GM19438 (cell line): ENCODE data around the gene CD2BP2.

Source experiments
- ATAC-seq: cut with Tn5 transposase; IDR thresholded peaks from one replicate; pipeline ENCODE4 v1.9.1; 2021; ENCODE audit warnings: low read depth; ENCODE audit not compliant: unreplicated experiment

CD2BP2 gene

DNA sequence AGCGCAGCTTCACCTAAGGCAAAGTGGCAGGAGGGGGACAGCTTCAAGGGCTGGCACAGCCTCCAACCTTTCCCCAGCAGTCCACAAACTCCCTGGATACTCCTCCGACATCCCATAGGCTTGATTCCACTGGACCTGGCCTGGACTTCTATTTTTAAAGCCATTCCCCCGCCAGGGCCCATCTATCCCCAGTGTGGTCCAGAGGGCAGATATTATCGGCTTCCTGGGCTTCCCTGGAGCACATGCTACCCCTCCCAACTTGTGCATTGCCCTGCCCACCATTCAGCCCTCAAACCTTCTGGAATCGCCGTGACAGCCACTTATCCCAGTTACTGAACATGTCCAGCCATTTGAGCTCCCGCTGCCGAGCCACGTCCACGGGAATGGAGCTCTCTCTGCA is 10.1 kb upstream of the CD2BP2 start:
- no peak for ATAC-seq

DNA sequence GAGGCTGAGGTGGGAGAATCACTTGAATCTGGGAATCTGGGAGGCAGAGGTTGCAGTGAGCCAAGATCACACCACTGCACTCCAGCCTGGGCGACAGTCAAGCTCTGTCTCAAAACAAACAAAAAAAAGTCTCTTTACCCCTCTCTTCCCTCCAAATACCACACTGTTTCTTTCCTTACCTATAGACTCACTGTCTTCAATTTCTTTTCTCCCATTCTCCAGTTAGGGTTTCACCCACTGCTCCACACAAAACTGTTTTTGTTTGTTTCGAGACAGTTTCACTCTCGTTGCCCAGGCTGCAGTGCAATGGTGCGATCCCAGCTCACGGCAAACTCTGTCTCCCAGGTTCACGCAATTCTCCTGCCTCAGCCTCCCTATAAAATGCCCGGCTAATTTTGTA is 6.1 kb upstream of the CD2BP2 start:
- ATAC-seq = no peak

DNA sequence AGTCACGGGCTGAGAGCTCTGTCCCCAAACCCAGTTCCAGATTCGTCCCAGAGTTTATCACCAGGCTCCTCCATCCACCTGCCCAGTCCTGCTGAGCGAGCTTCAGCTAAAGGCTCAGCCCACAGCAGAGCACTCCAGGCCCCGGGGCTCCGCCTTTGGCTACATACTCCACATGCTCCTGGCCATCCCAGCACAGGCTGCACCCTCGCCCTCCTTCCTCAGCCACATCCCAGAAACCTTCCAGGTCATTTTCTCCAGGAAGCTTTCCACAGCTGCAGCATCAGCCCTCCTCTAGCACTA is 4.7 kb upstream of the CD2BP2 start:
- ATAC-seq = no peak

DNA sequence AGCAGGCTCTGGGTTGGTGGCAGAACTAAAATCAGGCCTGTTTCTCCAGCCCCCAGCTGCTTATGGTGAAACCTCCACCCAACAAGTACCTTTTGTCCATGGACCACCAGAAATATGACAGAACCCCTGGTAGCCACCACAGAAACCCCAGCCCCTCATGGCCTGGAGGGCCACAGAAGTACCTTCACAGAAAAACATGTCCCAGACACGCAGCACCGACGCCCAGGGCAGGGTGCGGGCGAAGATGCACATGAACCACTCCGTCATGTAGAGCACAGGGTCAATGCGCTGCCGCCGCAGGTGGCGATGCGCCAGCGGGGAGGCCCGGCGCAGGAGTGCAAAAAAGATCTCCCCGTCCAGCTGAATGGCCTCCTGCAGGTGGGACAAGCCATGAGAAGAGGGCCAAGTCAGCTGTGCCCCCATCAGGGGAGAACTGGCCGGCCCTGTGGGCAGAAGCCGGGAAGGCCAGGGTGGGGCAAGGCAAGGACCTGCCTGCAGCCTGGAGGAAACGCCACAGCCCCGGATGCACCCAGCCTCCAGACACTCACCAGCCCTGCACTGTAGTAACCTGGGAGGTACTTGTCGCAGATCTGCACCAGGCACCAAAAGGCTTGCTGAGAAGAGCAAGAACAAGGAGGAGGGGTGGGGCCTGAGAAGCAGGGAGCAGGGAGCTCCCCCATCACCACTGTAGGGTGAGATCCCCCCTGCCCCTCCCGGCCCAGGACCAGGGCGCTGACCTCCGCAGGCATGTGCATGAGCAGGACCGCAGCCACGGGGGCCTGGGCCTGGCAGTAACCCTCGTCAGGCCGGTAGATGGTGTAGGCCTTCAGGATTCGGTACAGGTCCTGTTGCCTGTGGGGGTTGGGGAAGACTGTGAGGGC is 4.1 kb upstream of the CD2BP2 start:
- ATAC-seq = no peak

DNA sequence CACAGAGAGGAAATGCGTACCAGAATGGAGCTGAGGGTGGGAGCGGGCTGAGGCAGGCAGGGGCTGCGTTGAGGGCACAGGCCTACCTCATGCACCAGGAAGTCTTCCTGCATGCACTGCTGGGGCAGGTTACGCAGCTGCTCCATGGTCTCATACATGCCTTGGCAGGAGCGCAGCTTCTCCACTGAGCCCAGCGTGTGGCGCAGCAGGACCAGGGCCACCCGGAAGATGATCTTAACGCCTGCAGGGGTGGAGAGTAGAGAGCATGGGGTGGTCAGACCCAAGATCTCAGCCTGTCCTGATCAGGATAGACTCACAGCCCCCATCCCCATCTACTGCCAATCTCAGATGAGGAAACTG is 3.4 kb upstream of the CD2BP2 start:
- no peak for ATAC-seq

DNA sequence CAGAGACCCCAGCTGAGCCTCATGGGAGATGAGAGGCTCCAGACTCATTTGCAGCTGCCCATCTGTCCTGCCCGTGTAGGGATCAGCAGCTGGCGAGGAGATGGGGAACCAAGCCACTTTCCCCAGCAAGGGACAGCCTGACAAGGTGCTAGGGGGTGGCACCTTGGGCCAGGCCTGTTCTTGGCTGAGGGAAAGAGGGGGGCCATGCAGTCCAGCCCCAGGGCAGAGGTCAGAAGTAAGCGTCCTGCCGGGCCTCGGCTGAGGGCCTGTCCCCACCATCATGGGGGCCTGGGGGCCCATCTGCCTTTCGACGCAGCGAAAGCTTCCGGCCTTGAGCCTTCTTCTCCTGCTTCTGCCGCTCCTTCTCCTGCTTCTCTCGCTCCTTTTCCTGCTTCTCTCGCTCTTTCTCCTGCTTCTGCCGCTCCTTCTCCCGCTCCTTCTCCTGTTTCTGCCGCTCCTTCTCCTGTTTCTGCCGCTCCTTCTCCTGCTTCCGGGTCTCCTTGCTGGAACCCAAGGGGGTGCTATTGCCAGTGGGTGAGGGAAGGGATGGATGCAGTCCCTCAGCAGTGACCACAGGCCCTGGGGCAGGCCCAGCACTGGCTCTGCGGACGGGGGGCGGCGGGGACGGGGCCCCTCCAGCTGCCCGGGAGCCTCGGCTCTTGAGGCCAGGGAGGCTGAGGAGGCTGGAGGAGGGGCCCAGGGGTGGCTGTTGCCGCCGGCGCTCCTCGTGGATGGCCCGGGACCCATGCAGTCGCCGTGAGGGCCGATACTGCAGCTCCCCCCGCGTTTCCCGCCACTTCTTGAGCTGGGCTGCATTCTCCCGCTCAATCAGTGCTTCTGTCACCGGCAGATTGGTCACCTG is 2.8 kb upstream of the CD2BP2 start:
- no peak for ATAC-seq

DNA sequence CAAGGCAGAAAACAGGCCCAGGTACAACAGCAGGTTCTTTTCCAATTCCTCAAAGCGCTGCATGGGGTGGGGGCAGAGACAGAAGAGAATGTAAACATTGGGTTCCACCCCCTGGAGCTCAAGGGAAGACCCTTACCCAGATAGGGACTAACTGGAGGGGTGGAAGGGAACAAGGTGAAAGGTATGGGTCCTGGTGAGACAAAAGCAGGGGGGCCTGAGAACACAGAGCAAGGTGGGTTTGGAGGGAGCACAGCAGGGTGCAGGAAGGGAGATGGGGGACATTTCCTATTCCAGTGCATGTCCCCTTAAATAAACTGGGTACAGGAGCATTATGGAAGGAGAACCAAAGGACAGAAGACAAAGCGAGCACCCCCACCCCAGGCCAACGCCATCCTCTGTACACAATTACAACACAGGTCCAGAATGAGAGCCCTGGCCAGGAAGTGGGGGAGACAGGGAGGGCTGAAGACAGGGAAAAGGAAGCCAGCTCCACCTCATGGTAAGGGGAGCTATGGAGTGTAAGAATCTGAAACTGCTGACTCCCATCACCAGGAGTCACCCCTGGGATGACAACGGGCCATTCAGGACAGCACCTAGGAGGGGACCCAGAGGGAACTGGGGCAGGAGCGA is 2.1 kb upstream of the CD2BP2 start:
- no peak for ATAC-seq

DNA sequence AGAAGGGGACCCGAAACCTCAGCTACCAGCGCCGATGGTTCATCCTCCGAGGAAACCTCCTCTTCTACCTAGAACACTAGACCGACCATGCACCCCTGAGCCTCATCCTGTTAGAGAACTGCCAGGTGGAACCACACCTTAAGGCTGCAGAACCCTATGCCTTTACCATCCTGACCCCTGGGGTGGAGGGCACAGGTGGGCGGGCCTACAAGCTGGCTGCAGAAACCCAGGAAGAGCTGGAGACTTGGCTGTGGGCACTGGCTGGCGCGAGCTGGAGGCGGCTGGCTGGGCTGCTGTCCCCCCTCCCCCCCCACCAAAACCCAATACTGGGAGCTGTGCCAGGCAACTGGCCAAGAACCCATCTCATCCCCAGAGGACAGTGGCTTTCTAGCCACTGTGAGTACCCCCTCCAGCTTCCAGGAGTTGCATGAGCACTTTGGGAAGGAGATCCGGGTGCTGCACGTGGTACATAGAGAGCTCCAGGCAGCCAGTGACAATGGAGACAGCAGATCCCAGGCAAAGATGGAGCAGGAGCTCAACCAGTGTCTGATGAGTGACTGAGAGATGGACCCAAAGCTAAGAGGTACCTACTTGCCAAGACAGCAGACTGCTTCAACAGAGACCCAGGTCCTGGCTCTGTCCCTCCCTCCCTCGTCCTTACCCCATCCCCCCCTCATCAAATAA is 1.4 kb upstream of the CD2BP2 start:
- ATAC-seq = no peak

DNA sequence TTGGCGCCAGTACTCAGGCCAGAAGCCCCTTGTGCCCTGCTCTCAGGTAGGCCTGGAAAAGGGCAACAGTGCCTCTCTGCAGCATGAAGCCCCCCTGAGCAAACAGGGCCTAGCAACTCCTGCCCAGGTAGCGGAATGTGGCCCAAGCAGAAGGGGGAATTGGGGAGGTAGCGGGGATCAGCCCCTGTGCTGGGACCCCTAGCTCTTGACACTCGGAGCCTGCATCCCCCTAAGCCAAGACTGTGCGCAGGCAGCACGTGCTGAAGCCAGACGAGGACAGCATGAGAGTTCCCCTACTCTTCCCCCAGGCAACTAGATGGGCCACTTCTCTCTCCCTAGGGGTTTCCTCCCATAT is 823 bp upstream of the CD2BP2 start:
- no peak for ATAC-seq

DNA sequence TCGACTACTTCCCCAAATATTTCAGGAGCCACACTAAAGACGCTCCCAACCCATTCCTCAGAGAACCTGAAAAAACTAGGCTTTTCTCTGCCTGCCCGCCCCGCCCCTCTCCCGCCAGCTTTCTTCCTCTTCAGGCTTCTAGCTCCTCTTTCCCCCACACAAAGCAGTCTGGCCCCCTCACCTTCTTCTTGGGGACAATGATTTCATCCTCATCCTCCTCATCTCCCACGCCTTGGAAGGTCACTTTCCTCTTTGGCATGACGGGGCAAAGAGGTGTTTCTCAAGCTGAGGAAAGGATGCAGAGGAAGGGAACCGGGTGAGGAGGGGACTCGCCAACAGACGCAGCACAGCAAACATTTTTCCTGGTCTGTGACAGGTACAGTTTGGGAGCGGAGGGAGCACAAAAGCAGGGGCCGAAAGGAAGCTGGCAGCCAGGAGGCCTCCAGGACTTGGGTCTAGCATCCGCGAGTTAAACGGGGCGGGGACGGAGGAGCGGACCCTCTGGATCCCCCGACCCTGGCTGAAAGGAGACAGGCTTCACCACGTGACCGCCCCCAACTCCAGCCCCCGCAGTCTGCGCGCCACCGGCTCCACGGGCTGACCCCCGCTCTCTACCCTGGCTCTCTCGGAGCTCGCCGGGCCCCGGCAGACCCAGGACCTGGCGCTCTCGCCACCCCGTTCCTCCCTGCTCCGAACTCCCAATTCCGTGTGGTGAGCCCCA is 525 bp downstream of the CD2BP2 start:
- ATAC-seq = peak; percentile 14

DNA sequence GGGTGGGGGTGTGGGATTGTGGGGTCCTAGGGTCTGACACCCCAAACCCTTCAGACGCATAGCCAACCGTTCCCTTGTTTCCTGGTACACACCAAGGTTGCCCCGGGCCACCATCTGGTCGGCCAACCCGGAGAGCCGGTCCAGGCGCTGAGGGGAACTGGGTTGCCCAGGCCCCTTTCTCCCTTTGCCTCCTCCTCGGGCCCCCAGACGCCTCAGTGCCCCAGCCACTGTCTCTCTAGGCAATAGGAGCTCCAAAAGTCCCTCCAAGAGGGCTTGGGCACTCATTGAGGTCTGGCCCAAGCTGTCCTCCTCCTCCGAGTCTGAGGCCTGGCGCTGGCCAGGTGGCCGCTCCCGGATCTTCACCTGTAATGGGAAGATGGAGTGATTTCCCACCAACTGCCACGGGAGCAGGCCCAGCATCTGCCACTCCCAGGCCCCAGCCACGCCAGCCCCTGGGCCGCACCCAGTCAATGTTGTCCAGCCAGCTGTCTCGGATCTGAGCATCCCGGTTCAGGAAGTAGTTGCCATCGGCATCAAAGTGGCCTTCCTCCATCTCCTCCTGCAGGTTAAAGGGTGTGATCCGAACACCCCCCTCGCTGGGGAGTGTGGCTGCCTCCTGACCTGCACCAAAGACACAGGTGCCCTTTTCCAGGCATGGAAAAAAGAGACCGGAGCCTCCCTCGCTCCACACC is 1.5 kb downstream of the CD2BP2 start:
- no peak for ATAC-seq

DNA sequence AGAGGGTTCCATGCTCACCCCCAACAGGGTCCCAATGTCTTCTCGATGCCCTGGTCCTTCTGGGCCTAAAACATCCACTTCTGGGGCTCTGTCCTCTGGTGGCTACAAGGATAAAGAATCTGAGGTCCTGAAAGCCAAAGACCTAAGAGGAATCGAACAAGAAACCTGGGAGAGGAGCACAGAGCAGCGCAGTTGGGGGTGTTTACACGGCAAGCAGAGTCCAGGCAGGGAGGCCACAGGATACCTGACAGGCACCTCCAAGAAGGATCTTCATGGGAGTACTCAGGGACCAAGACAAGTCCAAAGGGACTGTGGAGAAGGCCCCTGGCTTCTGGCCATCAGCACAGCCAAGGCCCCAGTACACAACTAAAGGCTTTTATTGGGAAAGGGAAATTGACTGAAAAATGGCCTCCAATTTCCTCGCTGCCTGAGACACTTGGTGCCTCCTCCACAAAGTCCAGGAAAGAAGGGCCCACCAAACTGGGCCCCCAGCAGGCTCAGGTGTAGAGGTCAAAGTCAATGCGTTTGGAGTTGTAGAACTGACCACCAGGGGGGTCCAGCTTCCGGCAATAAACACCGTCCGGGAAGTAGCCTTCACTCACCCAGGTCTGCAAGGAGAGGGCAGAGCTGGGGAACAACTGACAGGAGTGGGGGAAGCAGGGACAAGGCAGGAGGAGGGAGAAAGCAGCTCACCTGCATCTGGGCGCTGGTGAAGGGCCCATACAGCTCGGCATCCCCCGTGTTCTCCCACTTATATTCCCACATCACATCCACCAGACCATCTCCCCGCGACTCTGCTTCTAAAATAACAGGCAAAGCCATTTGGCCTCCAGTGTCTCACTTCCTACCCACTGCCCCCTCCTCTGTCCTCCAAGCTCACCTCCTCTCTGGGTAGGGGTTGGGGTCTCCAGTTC is 2.4 kb downstream of the CD2BP2 start:
- ATAC-seq = no peak

DNA sequence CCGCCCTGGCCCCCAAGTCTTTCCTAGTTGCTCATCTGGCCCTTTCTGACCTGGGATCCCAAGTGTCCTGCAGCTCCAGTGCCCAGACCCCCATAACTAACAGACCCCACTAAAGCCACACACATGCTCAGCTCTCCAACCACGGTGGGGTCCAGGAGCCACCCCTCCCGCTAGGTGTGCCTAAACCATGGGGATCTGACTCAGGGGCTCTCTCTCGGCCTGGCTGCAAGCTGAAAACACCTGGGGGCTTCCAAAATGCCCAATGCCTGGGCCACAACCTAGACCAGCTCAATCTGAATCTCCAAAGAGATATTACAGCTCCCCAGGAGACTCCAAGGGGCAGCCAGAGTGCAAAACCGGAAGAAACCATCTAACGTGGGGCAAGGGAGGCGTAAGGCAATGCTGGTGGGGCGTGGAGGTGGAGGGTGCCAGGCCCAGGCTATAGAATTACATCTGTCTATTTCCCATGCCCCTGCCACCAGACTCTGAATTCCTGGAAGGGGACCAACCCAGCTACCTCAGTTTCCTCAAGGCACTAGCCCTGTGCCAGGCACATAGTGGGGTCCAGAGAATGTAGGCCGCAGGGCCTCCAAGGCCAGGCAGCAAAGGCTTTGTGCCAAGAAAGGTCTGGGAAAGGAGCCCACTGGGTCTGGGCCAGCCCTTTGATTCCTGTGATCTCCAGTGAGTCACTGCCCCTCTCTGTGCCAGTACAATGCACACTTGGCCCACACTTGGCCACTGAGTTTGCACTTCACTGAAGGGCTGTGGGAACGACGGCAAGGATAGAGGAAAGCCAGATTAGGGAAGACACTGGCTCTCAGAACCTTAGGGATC is 3.3 kb downstream of the CD2BP2 start:
- ATAC-seq = no peak

DNA sequence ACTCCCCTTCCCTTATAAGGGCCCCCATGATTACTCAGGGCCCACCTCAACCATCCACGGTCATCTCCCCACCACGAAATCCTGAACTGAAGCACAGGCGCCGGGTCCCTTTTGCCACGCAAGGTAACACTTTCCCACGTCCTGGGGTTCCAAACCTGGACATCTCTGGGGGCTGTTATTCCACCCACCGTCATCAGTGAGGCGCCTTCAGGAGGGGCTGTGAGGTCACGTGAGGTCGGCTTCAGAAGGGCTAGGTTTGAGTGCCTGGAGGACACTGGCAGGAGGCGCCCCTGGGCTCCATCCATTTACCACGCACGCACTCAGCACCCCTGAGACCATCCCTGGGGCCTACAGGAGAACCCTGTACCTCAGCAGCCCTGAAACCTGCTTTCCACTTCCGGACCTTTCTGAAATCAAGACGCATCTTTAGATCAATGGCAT is 4.1 kb downstream of the CD2BP2 start:
- ATAC-seq = no peak

DNA sequence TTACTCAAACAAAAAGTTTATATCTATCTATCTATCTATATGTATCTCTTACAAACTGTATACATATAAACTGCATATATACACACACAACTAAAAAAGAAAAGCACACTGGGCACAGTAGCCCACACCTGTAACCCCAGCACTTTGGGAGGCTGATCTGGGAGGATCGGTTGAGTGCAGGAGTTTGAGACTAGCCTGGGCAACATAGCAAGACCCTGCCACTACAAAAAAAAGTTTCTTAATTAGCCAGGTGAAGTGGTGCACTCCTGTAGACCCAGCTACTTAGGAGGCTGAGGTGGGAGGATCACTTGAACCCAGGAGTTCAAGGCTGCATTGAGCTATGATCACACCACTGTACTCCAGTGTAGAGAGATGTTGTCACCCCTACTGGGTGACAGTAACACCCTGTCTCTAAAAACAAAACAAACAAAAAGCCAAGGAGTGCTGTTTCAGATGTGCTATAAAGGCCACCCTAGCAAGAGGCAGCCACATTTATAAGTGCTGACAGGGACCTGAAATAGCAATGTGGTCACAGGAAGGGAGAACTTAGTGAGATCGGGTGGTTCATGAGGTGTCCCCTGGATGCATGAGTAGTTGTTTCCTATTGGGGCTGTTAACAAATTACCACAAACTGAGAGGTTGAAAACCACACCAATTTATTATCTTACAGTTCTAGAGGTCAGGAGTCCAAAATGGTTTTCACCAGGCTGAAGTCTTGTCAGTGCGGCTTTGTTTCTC is 4.8 kb downstream of the CD2BP2 start:
- no peak for ATAC-seq

DNA sequence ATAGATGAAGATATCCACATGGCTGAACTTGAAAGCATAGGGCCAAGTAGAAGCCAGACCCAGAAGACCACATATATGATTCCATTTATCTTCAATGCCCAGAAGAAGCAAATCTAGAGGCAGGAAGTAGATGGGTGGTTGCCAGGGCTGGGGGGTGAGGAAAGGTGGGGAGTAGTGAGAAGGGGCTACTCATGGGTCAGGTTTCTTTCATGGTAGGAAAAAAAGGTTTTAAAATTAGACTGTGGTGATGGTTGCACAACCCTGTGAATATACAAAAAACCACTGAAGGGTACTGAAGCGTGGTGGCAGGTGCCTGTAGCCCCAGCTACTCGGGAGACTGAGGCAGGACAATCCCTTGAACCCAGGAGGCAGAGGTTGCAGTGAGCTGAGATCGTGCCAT is 5.4 kb downstream of the CD2BP2 start:
- no peak for ATAC-seq

DNA sequence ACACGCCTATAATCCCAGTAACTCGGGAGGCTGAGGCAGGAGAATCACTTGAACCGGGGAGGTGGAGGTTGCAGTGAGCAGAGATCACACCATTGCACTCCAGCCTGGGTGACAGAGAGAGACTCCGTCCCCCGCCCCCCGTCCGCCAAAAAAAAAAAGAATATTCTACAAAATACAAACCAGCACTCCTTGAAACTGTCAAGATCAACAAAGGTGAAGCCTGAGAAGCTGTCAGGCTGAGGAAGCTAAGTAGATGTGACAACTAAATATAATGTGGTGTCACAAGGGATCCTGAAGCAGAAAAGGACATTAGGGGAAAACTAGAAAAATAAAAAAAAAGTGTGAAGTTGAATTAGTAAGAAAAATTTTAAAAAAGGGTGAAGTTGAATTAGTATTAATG is 6.2 kb downstream of the CD2BP2 start:
- no peak for ATAC-seq
